Activated T-cell treated with anti-CD3 and anti-CD28 coated beads, Interleukin-2, amount 50 U/mL, for 48 hours (primary cell): ENCODE data around the gene THUMPD1.
"Not testable (repeated sequence)": the region's sequence is repeated elsewhere in the genome, so short reads cannot be mapped to it uniquely, and the experiment has no call there.

Source experiments
- DNase-seq, 2 experiments: peaks; one replicate each; pipeline ENCODE4 v3.0.0-alpha.2; 2020

The THUMPD1 gene, protein sequence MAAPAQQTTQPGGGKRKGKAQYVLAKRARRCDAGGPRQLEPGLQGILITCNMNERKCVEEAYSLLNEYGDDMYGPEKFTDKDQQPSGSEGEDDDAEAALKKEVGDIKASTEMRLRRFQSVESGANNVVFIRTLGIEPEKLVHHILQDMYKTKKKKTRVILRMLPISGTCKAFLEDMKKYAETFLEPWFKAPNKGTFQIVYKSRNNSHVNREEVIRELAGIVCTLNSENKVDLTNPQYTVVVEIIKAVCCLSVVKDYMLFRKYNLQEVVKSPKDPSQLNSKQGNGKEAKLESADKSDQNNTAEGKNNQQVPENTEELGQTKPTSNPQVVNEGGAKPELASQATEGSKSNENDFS

DNA sequence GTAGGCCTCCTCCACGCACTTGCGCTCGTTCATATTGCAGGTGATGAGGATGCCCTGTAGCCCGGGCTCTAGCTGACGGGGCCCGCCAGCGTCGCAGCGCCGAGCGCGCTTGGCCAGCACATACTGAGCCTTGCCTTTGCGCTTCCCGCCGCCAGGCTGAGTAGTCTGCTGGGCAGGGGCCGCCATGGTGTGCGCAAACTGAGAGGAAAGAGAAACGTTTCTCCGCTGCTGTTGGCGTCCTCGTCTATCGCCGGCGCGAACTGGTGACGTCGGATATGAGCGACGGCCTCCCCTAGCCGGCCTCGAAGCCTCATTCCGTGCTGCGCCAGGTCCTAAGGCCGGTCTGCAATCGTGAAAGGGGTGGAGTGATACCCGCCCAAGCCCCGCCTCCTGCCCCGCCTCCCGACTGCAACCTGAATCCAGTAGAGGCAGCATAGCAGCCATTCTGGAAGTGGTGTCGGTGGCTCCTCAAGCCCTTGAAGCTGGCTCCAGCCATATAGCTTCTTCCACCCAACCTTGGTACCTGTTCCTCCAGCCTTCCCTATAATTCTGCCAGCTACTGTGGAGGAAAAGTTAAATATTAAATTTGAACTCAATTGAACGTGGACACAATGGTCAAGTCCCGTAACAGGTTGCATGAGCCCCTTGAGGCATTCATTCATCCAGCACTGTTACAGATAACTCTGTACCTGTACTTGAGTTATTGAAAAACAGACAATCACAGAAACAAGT is at the start of gene THUMPD1:
THUMPD1 (minus strand) TSS at position 265 of the 732 bp plus-strand sequence; CDS start at position 186, 79 bp downstream.
- DNase-seq, result peak; percentile 99

DNA sequence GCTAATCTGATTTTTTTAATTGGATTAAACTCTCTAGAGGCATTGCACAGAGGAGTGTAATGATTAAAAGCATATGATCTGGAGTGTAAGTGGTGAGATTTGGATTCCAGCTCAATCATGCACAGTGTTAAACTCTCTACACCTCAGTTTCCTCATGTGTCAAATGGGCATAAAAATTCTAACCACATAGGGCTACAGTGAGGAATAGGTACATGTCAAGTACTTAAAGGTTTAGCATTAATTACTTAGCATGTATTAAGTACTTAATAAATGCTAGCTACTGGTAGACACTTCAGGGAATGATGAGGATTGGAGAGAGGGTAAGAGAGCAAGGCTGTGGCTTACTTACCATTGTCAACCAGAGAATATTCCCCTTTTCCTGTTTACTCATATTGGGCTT is 47.5 kb upstream of the THUMPD1 start:
- DNase-seq, result no peak

DNA sequence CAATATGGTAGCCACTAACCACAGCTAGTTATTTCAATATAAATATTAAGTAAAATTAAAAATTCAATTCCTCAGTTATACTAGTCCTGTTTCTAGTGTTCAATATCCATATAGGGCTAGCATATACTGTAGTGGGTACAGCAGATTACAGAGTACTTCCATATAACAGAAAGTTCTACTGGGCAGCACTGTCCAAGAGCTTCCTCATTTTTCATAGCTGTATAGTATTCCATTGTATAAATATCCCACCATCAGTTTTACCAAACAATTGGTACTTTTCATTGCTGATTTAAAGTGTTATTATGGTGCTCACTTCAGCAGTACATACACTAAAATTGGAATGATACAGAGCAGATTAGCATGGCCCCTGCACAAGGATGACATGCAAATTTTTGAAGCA is 42.6 kb upstream of the THUMPD1 start:
- DNase-seq, result no peak

DNA sequence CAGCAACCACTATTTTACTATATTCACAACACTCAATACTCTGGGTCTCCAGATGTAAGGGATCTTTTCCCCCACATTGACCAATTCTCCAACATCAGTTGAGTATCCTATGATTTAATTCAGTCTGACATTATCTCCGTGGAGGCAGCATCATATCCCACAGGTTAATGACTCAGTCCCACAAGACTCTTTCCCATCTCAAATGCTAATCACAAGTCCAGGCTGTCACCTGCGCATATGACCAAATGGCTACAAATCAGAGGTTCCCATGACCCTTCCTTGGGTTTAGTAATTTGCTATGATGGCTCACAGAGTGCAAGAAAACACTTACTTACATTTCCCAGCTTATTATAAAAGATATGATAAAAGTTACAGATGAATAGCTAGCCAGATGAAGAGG is 40.9 kb upstream of the THUMPD1 start:
- no peak for DNase-seq

DNA sequence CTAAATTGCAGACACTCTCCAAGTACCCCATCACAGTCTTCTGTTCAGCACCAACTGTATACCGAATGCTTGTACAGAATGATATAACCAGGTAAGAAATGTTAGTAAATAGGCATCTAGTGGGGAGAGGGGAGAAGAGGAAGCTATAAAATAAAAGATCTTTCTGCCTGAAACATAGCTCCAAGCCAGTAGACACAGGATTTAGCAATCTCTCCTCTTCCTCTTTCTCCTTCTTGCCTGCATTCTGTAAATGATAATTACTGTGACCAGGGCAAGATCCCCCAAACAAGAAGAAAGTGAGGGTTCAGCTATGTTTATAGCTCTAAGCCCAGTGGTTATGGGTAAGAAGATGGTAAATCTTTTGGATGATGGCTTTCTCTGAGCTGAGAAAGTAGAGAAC is 40.1 kb upstream of the THUMPD1 start:
- DNase-seq, result no peak

DNA sequence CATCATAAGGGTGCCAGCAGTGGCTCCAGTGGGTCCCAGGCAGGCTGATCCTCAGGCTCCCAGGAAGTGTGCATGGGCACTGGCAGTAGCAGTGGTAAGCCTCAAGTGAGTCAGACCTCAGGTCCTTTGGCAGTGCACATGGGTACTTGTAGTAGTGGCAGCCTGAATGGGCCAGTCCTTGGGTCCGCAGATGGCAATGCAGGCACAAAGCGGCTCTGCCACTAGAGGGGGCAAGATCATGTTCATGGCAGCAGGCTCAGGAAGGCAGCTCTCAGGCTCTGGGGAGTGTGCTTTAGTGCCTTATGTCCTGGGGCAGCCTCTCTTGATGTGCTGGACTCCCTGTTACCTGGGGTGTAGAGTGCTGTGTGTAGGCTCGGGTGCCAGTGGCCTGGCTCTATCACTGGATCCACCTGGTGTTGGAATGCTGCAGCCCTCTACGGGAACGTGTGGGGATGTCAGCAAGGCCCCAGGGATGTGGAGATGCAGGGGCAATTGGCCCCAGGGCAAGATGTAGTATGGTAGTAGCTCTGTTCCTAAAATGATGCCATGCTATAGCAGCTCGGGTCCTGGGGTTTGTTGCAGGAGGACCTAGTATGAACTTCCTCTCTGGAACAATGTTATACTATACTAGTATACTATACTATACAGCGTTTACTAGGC is 33.2 kb upstream of the THUMPD1 start:
- DNase-seq, result peak; percentile 75 to 78

DNA sequence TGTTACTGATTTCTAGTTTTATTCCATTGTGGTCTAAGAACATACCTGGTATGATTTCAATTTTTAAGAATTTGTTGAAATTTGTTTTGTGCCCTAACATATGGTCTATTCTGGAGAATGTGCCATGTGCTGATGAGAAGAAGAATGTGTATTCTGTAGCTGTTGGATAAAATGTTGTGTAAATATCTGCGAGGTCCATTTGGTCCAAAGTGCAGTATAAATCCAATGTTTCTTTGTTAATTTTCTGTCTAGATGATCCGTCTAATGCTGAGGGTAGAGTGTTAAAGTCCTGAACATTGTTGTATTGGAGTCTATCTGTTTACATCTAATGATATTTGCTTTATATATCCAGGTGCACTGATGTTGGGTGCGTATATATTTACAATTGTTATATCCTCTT is 32.1 kb upstream of the THUMPD1 start:
- no peak for DNase-seq

DNA sequence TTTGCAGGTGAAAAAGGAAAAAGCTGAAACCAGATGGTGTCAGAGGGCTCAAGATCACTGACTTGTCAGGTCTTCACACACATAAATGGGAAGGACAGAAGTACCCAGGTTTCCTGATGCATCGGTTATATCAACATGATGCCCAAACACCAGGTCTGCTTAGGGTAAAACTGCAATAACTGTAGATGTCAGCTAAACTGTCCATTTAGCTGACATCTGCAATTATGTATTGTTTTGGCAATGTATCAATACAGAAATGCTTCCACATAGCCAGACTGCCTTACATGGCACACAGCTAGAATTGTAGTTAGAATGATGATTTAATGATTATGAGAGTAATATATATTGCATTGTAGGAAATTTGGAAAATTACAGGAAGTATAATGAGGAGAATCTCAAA is 27.2 kb upstream of the THUMPD1 start:
- DNase-seq, result no peak

DNA sequence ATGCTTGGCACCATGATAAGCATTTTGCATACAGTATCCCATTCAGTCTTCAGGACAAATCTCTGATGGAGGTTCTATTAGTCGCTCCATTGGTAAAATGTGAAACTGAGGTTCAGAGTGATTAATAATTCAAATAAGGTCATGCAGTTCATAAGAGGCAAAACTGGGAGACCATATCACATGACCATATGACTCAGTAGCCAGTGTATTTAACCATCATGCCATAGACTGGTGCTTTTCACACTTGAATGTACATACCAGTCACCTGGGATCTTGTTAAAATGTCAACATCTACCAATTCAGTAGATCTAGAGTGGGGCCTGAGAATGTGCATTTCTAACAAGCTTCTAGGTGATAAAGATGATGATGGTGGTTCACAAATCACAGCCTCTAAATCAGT is 26.5 kb upstream of the THUMPD1 start:
- no peak for DNase-seq

DNA sequence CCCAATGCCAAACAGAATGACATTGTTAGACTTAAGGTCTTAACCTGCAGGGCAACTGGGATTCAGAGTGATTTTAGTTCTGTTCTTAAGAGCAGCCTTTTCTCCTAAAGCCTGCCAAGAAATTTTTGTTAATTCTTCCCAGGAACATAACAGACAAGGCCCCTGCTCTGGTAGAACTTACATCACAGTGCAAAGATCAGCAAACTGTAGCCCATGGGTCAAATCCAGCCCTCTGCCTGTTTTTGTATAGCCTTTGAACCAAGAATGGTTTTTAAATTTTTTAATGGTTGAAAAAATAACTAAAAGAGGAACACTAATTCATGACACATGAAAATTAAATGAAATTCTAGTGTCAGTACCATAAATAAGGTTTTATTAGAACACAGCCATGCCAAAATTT is 26.0 kb upstream of the THUMPD1 start:
- no peak for DNase-seq

DNA sequence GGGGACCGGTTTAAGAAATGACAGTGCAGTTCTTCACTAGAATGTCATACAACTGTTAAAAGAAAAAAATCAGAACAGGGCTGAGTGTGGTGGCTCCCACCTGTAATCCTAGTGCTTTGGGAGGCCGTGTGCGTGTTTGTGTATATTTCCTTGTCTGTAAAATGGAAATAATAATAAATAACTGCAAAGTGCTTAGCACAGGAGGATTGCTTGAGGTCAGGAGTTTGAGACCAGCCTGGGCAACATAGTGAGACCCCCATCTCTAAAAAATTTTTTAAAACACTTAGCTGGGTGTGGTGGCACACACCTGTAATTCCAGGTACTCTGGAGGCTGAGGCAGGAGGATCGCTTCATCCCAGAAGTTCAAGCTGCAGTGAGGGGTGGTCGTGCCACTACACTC is 24.7 kb upstream of the THUMPD1 start:
- DNase-seq, result no peak

DNA sequence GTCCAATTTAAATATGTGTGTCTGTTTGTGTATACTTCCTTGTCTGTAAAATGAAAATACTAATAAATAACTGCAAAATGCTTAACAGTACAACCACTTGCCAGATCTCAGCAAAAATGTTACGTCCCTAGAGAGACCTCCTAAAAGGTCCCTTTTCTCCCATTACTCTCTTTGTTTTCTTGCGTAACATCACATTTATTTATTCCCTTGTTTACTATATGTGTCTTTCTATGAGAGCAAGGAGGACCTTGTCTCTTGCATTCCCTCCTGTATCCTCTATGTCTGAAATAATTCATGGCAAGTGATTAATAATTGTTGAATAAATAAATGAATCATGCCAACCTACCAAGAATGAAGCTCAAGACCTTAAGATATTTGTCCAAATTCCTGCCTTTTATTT is 24.1 kb upstream of the THUMPD1 start:
- no peak for DNase-seq

DNA sequence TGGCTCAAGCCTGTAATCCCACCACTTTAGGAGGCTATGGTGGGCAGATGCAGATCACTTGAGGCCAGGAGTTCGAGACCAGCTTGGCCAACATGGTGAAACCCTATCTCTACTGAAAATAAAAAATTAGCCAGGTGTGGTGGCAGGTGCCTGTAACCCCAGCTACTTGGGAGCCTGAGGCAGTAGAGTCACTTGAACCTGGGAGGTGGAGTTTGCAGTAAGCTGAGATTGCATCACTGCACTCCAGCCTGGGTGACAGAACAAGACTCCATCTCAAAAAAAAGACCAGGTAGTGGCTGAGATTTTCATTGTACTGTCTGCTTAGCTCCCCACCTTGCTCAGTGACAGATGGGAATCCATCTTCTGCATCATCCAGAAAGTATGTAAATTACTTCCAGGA is 22.8 kb upstream of the THUMPD1 start:
- DNase-seq, result not testable (repeated sequence)

DNA sequence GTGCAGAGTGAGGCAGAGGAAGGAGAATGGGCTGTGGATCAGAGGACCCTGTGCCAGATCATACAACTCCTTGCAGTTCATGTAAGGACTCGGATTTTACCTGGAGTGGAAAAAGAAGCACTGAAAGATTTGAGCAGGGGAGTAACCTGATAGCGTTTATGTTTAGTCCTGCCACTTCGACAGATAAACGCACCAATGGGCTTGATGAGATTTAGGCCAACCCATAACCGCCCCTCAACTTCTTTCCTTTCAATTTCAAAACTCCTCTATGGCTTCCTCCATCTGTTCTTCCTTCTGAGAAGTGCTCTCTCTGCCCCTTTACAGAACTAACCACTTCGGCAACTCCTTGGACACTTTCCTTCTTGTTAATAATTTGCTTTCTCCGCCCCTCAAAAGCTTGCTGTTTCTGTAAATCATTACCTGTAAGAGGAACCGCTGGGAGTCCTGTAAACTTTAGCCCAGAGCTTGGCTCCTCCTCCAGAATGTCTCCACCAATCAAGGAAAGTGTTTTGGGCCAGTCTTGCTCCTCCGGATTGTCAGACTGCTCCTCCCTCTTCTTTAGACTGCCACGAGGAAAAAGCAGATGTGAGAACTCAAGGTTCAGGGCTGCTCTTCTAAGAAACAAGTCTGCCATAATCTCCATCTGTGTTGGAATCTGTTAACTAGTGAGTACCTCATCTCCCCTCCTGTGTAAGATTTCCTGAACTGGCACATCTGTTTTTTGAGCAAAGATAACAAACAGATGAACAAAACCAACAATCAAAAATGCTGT is 22.0 kb upstream of the THUMPD1 start, which contains the start of gene ACSM3:
ACSM3 (plus strand) TSS at position 554 of the 772 bp plus-strand sequence. CDS start 6,021 bp downstream, outside the sequence.
- peak; percentile 60 to 67 for DNase-seq

DNA sequence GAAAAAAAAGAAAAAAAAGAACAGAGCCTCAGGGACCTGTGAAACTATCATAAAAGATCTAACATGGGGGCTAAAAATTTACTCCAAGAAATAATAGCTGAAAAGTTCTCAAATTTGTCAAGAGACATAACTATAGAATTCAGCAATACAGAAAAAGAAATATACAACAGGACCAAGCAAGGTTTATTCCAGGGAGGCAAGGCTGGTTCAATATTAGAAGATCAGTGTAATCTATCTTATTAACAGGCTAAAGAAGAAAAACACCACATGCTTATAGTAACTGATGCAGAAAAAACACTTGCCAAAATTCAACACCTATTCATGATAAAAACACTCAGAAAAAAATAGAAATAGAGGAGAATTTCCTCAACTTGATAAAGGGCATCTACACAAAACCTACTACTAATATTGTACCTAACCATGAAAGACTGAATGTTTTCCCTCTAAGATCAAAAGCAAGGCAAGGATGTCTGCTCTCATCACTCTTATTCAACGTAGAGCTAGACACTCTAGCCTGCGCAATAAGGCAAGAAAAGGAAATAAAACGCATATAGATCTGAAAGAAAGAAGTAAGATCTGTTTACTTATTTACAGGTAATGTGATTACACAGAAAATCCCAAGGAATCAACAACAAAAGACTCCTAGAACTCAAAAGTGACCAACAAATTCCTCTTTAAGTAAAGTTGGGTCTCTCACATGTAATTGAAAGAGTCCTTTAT is 20.9 kb upstream of the THUMPD1 start:
- no peak for DNase-seq

DNA sequence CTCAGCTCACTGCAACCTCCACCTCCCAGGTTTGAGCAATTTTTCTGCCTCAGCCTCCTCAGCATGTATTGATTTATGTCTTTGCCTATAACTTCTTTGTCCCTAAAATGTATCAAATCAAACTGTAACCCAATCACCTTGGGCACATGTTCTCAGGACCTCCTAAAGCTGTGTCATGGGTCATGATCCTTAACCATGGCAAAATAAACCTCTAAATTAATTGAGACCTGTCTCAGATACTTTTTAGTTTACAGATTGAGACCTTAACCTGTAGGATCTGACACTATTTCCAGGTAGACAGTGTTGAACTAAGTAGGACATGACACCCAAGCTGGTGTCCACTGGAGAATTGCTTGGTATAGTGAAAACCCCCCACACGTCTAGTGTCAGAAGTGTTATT is 19.6 kb upstream of the THUMPD1 start:
- DNase-seq, result no peak

DNA sequence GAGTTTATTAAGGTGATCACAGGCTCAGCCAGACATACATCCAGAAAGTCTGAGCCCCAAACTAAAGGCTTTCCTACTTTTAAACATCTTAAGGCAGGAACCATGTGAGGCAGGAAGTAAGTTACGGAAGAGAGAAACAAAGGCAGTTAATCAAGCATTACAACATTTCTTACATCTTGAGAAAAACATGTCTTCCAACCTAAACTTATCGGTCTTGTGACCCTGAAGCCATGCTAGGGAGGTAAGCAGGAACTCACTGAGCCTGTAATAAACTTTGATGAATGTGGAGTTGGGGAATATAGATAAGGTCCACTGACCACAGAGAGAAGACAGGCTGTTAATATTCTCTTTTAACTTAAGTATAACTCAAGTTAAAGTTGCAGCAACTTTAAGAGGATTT is 18.7 kb upstream of the THUMPD1 start:
- DNase-seq, result no peak

DNA sequence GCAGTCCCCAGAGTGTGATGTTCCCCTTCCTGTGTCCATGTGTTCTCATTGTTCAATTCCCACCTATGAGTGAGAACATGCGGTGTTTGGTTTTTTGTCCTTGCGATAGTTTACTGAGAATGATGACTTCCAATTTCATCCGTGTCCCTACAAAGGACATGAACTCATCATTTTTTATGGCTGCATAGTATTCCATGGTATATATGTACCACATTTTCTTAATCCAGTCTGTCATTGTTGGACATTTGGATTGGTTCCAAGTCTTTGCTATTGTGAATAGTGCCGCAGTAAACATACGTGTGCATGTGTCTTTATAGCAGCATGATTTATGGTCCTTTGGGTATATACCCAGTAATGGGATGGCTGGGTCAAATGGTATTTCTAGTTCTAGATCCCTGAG is 14.2 kb upstream of the THUMPD1 start:
- DNase-seq, result not testable (repeated sequence)

DNA sequence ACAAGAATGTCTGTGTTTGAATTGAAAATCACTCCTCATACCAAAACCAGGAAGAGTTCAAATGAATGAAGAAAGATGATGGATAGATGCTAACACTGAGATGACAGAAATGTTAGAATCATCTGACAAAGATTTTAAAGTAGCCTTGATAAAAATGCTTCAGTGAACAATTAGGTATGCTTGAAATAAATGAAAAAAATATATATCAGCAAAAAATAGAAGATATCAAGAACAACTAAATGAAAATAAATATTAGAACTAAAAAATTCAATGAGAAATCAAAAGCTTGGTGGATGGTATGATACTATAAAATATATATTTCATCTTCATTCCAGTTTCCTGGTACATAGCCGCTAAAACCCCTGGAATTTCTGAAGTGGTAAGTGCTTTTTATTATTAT is 13.6 kb upstream of the THUMPD1 start:
- DNase-seq, result no peak

DNA sequence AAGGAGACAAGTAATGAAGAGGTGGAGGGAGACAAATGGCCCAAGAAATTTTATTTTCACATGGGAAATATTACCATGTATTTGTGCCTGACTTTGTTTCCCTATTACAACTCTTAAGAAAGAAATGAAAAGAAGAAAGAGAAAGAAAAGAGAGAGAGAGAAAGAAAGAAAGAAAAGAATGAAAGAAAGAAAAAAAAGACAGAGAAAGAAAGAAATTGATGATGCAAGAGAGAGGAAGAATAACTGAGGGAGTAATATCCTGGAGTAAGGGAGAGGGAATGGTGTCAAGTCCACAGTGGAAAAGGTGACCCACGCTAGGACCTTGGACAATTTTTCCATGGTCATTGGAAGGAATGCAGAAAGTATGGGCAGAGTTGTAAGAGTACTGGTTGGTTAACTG is 12.1 kb upstream of the THUMPD1 start:
- DNase-seq, result no peak

DNA sequence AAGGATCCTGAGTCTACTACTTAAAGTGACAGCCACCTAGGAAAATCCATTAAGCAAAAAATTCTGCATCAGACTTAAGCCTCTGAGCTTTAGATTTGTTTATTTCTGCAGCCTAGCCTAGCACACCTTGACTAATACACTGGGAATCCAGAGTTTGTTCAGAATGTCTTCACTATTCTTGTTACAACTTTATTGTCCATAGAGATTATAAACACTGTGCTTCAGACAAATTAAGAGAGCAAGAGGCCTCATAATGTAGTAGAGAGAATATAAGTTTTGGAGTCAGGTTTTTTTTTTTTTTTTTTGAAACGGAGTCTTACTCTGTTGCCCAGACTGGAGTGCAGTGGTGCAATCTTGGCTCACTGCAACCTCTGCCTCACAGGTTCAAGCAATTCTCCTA is 8.9 kb upstream of the THUMPD1 start:
- DNase-seq, result no peak

DNA sequence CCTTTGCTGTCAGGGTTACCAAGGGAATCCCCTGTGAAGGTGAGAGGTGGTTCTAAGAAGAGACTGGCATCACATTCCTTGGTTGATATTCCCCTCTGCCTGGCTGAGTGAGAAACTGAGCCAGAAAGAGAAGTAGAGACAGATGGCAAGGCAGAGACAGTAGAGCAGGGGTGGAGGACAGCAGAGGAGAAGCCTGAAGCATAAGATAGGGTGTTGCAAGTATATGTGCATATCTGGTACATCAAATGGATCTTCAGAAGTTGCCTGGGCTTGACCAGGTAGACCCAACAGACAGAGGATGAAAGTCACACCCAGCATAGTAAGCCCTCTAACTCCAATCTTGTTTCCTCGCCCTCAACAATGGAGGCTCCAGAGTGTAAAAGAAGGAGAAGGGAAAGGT is 7.9 kb upstream of the THUMPD1 start:
- DNase-seq, result no peak
